HepG2 (cell line): ENCODE data around the gene NUAK1. TPM values are rescaled to one million over a fixed set of nuclear protein-coding genes. Genes with fewer than 3 reads are reported as not detected.
A peak's percentile ranks its signal among the peaks of the same experiment; 100 is the strongest.

Source experiments
- BCL6 ChIP-seq: IDR thresholded peaks from 2 replicates; pipeline ENCODE4 v1.6.1; 2016; ENCODE audit warnings: missing genetic modification reagents, missing compliant biosample characterization
- ELF3 ChIP-seq: IDR thresholded peaks from 2 replicates; pipeline ENCODE4 v1.6.1; 2016; ENCODE audit warnings: missing genetic modification reagents, missing compliant biosample characterization
- EP300 ChIP-seq, 3 experiments: sonication (generic) in 1 of 3; formaldehyde crosslinking in 1 of 3; IDR thresholded peaks; 2 replicates each; pipeline versions ENCODE4 v1.5.1 to v1.6.1; 2011 to 2020; ENCODE audit warnings: low read depth in 2 of 3, low read length in 2 of 3, borderline replicate concordance in 1 of 3, improper control_type of control experiment in 1 of 3, mild to moderate bottlenecking in 1 of 3, missing genetic modification reagents in 1 of 3, moderate library complexity in 1 of 3
- FOSL2 ChIP-seq: sonication (generic); formaldehyde crosslinking; IDR thresholded peaks from 2 replicates; pipeline ENCODE4 v1.4.0; 2020; ENCODE audit warnings: missing genetic modification reagents
- FOXA1 ChIP-seq, 2 experiments: fragments of 450-650 bp in 1 of 2; sonication (generic) in 1 of 2; formaldehyde crosslinking in 1 of 2; IDR thresholded peaks; 2 replicates each; pipeline versions ENCODE4 v1.4.0 to v1.6.1; 2016 to 2020; ENCODE audit warnings: missing genetic modification reagents in 1 of 2
- HNF4A ChIP-seq: sonication (generic); formaldehyde crosslinking; IDR thresholded peaks from 2 replicates; pipeline ENCODE4 v1.4.0; 2020; ENCODE audit warnings: missing genetic modification reagents
- KLF9 ChIP-seq: IDR thresholded peaks from 2 replicates; pipeline ENCODE4 v1.6.1; 2016; ENCODE audit warnings: low read depth
- NR2F6 ChIP-seq, 2 experiments: IDR thresholded peaks; 2 replicates each; pipeline ENCODE4 v1.6.1; 2016; ENCODE audit warnings: antibody characterized with exemption in 1 of 2, mild to moderate bottlenecking in 1 of 2
- SRSF4 ChIP-seq: fragments of 200-400 bp; formaldehyde crosslinking; IDR thresholded peaks from one replicate; pipeline ENCODE4 v1.6.1; 2018; ENCODE audit warnings: mild to moderate bottlenecking, low read depth, low read length, moderate library complexity; ENCODE audit not compliant: poor library complexity, severe bottlenecking
- ZBTB3 ChIP-seq: sonication (generic); formaldehyde crosslinking; IDR thresholded peaks from 2 replicates; pipeline ENCODE4 v1.4.0; 2020; ENCODE audit warnings: low read depth, mild to moderate bottlenecking, moderate library complexity, missing genetic modification reagents, borderline replicate concordance
- ZBTB49 ChIP-seq: sonication (generic); formaldehyde crosslinking; IDR thresholded peaks from 2 replicates; pipeline ENCODE4 v1.4.0; 2020; ENCODE audit warnings: missing genetic modification reagents, borderline replicate concordance
- ZFP36L1 ChIP-seq: sonication (generic); formaldehyde crosslinking; IDR thresholded peaks from 2 replicates; pipeline ENCODE4 v1.8.0; 2022; ENCODE audit warnings: mild to moderate bottlenecking, missing genetic modification reagents, moderate library complexity
- ZMAT3 ChIP-seq: sonication (generic); formaldehyde crosslinking; conservative IDR thresholded peaks from 2 replicates; pipeline ENCODE4 v1.7.0; 2021; ENCODE audit warnings: missing genetic modification reagents
- ZNF337 ChIP-seq: sonication (generic); formaldehyde crosslinking; IDR thresholded peaks from 2 replicates; pipeline ENCODE4 v1.5.1; 2020; ENCODE audit warnings: missing genetic modification reagents, low read depth, mild to moderate bottlenecking, borderline replicate concordance
- ZNF773 ChIP-seq: sonication (generic); formaldehyde crosslinking; IDR thresholded peaks from 2 replicates; pipeline ENCODE4 v1.4.0; 2020; ENCODE audit warnings: missing genetic modification reagents, borderline replicate concordance
- ZNF879 ChIP-seq: sonication (generic); formaldehyde crosslinking; IDR thresholded peaks from 2 replicates; pipeline ENCODE4 v1.8.1; 2023; ENCODE audit warnings: missing genetic modification reagents
- polyA plus RNA-seq, 8 experiments: library from polyadenylated mRNA; depleted of rRNA in 3 of 8; stranded (reverse) in 7 of 8; unstranded in 1 of 8; fragments of >200 nt; fragmentation: Illumina TruSeq in 4 of 8; extraction: Trizol in 4 of 8; gene quantifications; 2 replicates each; pipeline versions ENCODE4 v1.2.1 to v1.2.3, GENCODE V29; 2011 to 2016; ENCODE audit warnings: low read depth in 4 of 8, missing spikeins in 1 of 8, mixed read lengths in 1 of 8; ENCODE audit not compliant: insufficient read depth in 1 of 8
- total RNA-seq, 5 experiments: library from RNA; depleted of rRNA; stranded (reverse); fragments of >200 nt; fragmentation: Illumina TruSeq; extraction: Trizol; gene quantifications; 2 replicates each; pipeline ENCODE4 v1.2.3, GENCODE V29; 2016; ENCODE audit warnings: low read depth in 1 of 5
- TF ChIP-seq, protein P1 (sequence below), 2 experiments: sonication (generic) in 1 of 2; formaldehyde crosslinking in 1 of 2; IDR thresholded peaks; 2 replicates each; pipeline versions ENCODE4 v1.4.0 to v1.6.1; 2016 to 2020; ENCODE audit warnings: borderline replicate concordance in 1 of 2, low read depth in 1 of 2, mild to moderate bottlenecking in 1 of 2, missing genetic modification reagents in 1 of 2
- TF ChIP-seq, protein P2 (sequence below): IDR thresholded peaks from 2 replicates; pipeline ENCODE4 v1.4.0; 2020; ENCODE audit warnings: mild to moderate bottlenecking, missing genetic modification reagents

Gene NUAK1
- total and polyA plus RNA-seq, 2 of the 13 experiments (the other 11 are each of a cell fraction or from before 2014, with no cell fraction given): 1.7 to 1.9 TPM

DNA sequence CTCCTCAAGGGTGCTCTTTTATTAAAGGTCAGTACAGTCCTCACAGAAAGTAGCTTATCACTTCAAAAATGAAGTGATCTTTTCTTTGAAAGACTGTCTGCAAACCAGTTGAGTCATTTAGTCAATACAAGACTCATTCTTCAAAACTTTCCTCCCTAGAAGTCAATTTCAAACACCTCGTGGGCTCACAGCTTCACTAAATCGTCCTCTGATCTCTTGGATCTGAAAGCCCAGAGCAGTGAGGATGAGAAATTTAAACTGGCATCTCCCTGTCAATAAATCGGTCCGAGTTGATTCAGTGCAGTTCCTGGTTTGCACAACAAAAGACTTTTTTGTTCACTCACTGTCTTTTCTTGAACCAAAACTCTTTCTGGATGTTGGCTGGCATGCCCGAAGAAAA, 44.5 kb downstream of the NUAK1 start (continued):
- no peak for TF ChIP-seq ZNF773
- TF ChIP-seq, protein P1, sequence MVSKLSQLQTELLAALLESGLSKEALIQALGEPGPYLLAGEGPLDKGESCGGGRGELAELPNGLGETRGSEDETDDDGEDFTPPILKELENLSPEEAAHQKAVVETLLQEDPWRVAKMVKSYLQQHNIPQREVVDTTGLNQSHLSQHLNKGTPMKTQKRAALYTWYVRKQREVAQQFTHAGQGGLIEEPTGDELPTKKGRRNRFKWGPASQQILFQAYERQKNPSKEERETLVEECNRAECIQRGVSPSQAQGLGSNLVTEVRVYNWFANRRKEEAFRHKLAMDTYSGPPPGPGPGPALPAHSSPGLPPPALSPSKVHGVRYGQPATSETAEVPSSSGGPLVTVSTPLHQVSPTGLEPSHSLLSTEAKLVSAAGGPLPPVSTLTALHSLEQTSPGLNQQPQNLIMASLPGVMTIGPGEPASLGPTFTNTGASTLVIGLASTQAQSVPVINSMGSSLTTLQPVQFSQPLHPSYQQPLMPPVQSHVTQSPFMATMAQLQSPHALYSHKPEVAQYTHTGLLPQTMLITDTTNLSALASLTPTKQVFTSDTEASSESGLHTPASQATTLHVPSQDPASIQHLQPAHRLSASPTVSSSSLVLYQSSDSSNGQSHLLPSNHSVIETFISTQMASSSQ (IDR thresholded peaks at IDR 0.05; ENCODE audit: low read depth): 0 out of 2 replicates have a peak, but pooled peaks have one; percentile 12
- TF ChIP-seq, protein P1 (CRISPR knock-in tag; IDR thresholded peaks at IDR 0.05; ENCODE audit: borderline replicate concordance): no peak
- TF ChIP-seq BCL6 (CRISPR knock-in tag): peak; percentile 81
- TF ChIP-seq, protein P2, sequence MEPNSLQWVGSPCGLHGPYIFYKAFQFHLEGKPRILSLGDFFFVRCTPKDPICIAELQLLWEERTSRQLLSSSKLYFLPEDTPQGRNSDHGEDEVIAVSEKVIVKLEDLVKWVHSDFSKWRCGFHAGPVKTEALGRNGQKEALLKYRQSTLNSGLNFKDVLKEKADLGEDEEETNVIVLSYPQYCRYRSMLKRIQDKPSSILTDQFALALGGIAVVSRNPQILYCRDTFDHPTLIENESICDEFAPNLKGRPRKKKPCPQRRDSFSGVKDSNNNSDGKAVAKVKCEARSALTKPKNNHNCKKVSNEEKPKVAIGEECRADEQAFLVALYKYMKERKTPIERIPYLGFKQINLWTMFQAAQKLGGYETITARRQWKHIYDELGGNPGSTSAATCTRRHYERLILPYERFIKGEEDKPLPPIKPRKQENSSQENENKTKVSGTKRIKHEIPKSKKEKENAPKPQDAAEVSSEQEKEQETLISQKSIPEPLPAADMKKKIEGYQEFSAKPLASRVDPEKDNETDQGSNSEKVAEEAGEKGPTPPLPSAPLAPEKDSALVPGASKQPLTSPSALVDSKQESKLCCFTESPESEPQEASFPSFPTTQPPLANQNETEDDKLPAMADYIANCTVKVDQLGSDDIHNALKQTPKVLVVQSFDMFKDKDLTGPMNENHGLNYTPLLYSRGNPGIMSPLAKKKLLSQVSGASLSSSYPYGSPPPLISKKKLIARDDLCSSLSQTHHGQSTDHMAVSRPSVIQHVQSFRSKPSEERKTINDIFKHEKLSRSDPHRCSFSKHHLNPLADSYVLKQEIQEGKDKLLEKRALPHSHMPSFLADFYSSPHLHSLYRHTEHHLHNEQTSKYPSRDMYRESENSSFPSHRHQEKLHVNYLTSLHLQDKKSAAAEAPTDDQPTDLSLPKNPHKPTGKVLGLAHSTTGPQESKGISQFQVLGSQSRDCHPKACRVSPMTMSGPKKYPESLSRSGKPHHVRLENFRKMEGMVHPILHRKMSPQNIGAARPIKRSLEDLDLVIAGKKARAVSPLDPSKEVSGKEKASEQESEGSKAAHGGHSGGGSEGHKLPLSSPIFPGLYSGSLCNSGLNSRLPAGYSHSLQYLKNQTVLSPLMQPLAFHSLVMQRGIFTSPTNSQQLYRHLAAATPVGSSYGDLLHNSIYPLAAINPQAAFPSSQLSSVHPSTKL (CRISPR knock-in tag): peak; percentile 48
- no peak for TF ChIP-seq ZMAT3 (CRISPR knock-in tag)
- 0 out of 2 replicates have a peak, but pooled peaks have one; percentile 25 for TF ChIP-seq NR2F6 (IDR thresholded peaks at IDR 0.05)
- no peak for TF ChIP-seq NR2F6 (CRISPR knock-in tag; IDR thresholded peaks at IDR 0.05)
- no peak for TF ChIP-seq ZBTB3 (CRISPR knock-in tag)
- TF ChIP-seq SRSF4: no peak
- no peak for TF ChIP-seq ZNF337 (CRISPR knock-in tag)
- TF ChIP-seq ZBTB49: no peak
- no peak for TF ChIP-seq ZNF879 (CRISPR knock-in tag)
- no peak for TF ChIP-seq KLF9 (CRISPR knock-in tag)
- TF ChIP-seq ZFP36L1: no peak
- no peak for TF ChIP-seq HNF4A (CRISPR knock-in tag)
- peak; percentile 18; the same call in 1 of the 2 replicates for TF ChIP-seq ELF3 (CRISPR knock-in tag)
- TF ChIP-seq FOXA1 (IDR thresholded peaks at IDR 0.05): no peak
- 0 out of 2 replicates have a peak, but pooled peaks have one; percentile 7 for TF ChIP-seq FOXA1 (CRISPR knock-in tag; IDR thresholded peaks at IDR 0.05)
- TF ChIP-seq EP300 (IDR thresholded peaks at IDR 0.05; ENCODE audit: low read depth in 2 of 2, low read length in 2 of 2): peak in 1 of 2 experiments; percentile 63; a peak in 1 of 4 replicates
- TF ChIP-seq EP300 (CRISPR knock-in tag; IDR thresholded peaks at IDR 0.05; ENCODE audit: borderline replicate concordance): no peak
- peak; percentile 67 for TF ChIP-seq FOSL2
